GM19238 (cell line): ENCODE data around the gene PRH2.

ENCODE experiments used
- DNase-seq: peaks from one replicate; pipeline ENCODE4 v3.0.0; 2011; ENCODE audit warnings: low spot score; ENCODE audit not compliant: insufficient read length

The PRH2 gene

DNA sequence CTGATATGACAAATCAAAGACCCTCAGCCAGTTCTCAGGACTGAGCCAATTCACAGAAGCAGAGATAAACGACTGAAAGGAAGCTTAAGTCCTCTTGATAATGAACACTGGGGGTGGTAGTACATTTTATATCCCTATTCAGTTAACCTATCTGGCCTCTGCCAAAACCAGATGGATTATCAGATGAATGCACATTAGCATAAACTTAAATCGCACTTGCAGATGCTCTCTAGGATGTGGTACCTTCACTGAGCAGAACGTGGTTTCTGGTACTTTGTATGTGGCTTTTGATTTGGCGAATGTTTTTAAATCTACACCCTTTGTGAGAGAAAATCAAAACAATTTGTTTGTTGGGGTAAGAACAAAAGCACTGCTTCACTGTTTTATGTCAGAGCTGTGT lies 31.2 kb downstream of the PRH2 start:
- no peak for DNase-seq

DNA sequence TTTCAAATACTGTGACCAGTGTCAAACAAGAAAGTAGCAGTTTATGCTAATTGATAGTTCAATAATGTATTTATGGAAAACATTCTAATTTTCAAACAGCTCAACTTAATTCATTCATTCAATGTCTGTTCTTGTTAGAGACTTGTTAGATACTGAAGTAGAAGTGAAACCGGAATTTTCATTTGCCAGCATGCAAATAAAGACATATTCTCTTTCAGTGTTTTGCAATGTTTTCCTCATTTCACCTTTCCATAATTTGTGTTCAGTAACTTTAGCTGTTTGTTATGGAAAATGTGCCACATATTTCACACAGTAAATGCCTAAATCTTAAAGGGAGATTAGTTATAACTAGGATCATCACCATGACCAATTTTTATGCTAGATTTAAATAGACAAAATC lies 36.4 kb downstream of the PRH2 start:
- DNase-seq, result no peak

DNA sequence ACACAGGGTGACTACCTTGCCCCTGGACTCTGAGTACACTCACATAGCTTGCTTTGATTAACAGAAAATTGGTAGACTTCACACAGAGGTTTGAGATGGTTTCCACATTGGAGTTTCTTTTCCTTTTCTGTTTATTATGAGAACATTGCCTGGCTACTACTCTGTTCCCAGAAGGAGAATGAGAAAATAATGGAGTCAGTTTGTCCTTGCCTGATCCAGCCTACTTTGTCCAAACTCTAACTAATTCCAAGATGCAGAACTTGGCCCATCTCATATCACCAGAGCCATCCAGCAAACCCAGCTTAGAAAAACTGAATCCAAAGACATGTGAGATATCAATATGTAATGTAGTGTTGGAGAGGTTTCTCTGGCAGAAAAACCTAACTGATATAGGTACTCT lies 37.3 kb downstream of the PRH2 start:
- no peak for DNase-seq

DNA sequence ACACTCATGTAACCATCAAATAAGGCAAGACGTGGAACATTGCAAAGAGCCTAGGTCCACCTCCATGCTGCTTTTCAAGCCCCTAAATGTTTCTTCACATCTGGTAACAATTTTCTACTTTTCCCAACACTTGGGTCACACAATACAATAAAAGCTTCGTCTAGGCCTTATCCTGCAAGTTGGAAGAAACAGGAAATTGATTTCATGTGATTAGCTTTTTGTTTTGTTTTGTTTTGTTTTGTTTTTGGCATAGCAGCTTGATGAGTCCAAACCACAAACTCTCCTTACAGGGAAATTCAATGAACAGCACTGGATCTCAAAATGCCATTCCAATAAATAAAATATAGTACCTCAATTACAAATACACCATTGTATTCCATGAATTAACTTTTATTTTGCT lies 38.4 kb downstream of the PRH2 start:
- DNase-seq, result no peak

DNA sequence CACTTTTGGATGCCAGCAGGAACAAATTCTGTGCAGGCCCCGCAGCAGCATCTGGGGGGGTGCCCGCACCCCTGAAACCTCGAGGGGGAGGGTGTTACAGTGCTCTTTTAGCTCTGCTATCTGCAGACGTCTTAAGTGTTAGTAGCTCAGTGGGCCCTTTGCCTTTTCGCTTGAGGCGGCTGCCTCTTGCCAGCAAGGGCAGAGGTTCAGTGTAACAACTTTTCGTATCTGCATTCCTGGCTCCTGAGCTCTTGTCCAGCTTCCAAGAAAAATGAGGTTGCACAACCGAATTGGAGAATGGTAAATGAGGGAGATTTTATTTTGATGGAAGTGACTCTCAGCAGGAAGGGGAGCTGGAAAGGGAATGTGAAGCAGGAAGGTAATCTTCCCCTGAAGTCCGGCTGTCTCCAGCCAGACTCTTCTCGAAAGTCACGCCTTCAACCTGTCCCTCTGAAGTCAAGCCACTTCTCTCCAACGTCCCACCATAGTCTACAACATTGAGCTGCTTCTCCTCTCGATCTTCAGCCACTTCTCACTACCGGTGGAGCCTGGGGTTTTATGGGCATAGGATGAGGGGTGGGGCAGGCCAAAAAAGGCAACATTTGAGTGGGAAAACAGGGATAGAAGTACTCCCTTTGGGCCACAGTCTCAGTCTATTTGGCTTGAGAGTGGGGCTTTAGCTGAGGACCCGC lies 39.9 kb downstream of the PRH2 start:
- no peak for DNase-seq

DNA sequence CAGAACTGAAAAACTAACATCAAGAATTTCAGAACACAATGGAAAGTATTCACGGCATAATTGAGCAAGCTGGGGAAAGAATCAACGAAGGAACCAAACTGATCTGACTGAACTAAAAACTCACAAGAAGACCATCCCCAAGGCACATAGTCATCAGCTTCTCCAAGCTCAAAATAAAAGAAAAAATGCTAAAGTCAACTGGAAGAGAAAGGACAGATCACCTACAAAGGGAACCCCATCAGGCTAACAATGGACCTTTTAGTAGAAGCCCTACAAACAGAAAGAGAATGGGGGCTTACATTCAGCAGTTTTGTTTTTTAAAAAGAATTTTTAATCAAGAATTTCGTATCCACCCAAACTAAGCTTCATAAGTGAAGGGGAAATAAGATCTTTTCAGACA lies 45.9 kb downstream of the PRH2 start:
- DNase-seq, result no peak

DNA sequence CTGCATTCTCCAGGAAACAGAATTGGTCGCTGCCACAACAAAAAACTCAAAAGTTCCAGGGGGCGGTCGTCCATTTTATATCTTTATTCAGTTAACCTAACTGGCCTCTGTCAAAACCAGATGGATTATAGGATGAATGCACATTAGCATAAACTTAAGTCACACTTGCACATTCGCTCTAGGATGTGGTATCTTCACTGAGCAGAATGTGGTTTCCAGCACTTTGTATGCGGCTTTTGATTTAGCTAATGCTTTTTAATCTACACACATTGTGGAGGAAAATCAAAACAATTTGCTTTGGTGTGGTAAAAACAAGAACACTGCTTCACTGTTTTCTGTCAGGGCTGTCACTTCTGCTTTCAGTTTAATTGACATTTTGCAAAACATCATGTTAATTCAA lies 53.2 kb downstream of the PRH2 start:
- DNase-seq, result no peak
